ENCODE data around the gene TNFRSF4.

- TF ChIP-seq CTCF (IDR thresholded peaks at IDR 0.05 in 4 of 5, conservative IDR thresholded peaks at IDR 0.05 in 1 of 5) = no peak
- TF ChIP-seq POLR2A (IDR thresholded peaks at IDR 0.05) = no peak
Measured at GRCh38 chr1:1203561-1204424, 10.2 kb downstream of the TNFRSF4 start.
